Testis (tissue), 3 donors: ENCODE measurements around the gene MGAT5B. TPM values are rescaled to one million over a fixed set of nuclear protein-coding genes. Genes with fewer than 3 reads are reported as not detected.
"Not testable (repeated sequence)": the region's sequence is repeated elsewhere in the genome, so short reads cannot be mapped to it uniquely, and the experiment has no call there.

Experiments
- DNase-seq: peaks from one replicate; pipeline ENCODE4 v3.0.0-alpha.2; 2019
- H3K27ac ChIP-seq, 2 donors: fragments of 200-600 bp; sonication (generic); one replicate each; pipeline ENCODE4 v1.5.1; 2019
- H3K27me3 ChIP-seq: fragments of 200-600 bp; sonication (generic); one replicate; pipeline ENCODE4 v1.5.1; 2019
- H3K36me3 ChIP-seq: fragments of 200-600 bp; sonication (generic); one replicate; pipeline ENCODE4 v1.5.1; 2017; ENCODE audit warnings: low read depth; ENCODE audit errors: missing control alignments
- H3K4me1 ChIP-seq: fragments of 200-600 bp; sonication (generic); one replicate; pipeline ENCODE4 v1.5.1; 2019
- H3K4me3 ChIP-seq, 2 donors: fragments of 200-600 bp; sonication (generic); one replicate each; pipeline ENCODE4 v1.5.1; 2017 to 2019
- H3K9me3 ChIP-seq: fragments of 200-600 bp; sonication (generic); one replicate; pipeline ENCODE4 v1.5.1; 2017
- CTCF ChIP-seq, 3 experiments: fragments of 450-650 bp in 2 of 3; fragments of 200-600 bp in 1 of 3; sonication (generic) in 1 of 3; IDR thresholded peaks; one replicate each; pipeline ENCODE4 v1.5.1; 2016 to 2019; ENCODE audit warnings: antibody characterized with exemption in 3 of 3, mild to moderate bottlenecking in 2 of 3, moderate library complexity in 1 of 3
- POLR2A ChIP-seq: fragments of 450-650 bp; IDR thresholded peaks from one replicate; pipeline ENCODE4 v1.6.1; 2017; ENCODE audit warnings: antibody characterized with exemption, mild to moderate bottlenecking, moderate library complexity
- WGBS, 2 donors: methylation state at CpG; one replicate each; pipeline ENCODE4 v1.1.5; 2018; 5-methylcytosine and 5-hydroxymethylcytosine counted together
- intact Hi-C: fragments of 100-400 bp; cut with DNase I; formaldehyde crosslinking; loops from one replicate; pipeline ENCODE4 v1.15.1; 2023; ENCODE audit warnings: low total_unique reads
- polyA plus RNA-seq: library from polyadenylated mRNA; stranded (reverse); fragments of 350-450 nt; fragmentation: Illumina TruSeq; extraction: RNeasy Lipid Tissue Mini Kit (QIAGEN cat#74804); gene quantifications from one replicate; pipeline ENCODE4 v1.2.3, GENCODE V29; 2014; ENCODE audit warnings: low read depth, low replicate concordance; ENCODE audit not compliant: insufficient read depth
- total RNA-seq, 2 donors: library from RNA; depleted of rRNA; stranded (reverse); fragments of >200 nt; gene quantifications; one replicate each; pipeline ENCODE4 v1.2.3, GENCODE V29; 2016

MGAT5B gene
- total and polyA plus RNA-seq, 3 donors from 2014 or later, result 4.6 to 10.9 (median 9.0) TPM

GRCh38 chr17:76968707-76969597 lies 100.7 kb downstream of the MGAT5B start:
- Histone ChIP-seq H3K4me1 (peaks cover 9% of the 10 kb centered on the region), H3K27me3 (no peaks in the 10 kb centered on the region), H3K4me3 (peak overlapping the region; percentile 1 to 46), H3K9me3 (no peaks in the 10 kb centered on the region), H3K36me3 (no peaks in the 10 kb centered on the region), H3K27ac (no peak overlapping the region)
- intact Hi-C loops, result no loop called here
- DNase-seq, result peak; percentile 56
- WGBS, 2 donors, result 4 to 10% methylated on average over 7 to 44 of the region's 45 CpGs
- TF ChIP-seq CTCF (IDR thresholded peaks at IDR 0.05) (no peak), POLR2A (no peak)

- H3K4me3 ChIP-seq, result peak overlapping the region in 1 of 2 donors; percentile 46
Measured at GRCh38 chr17:76969598-76970172, 101.5 kb downstream of the MGAT5B start.

GRCh38 chr17:76970228-76970627 lies 102.0 kb downstream of the MGAT5B start:
- H3K36me3 ChIP-seq, intact Hi-C loops, H3K9me3 ChIP-seq, H3K4me1 ChIP-seq, H3K4me3 ChIP-seq, DNase-seq, H3K27ac ChIP-seq, H3K27me3 ChIP-seq: not testable (repeated sequence)
- WGBS, 2 donors, result 71 to 77% methylated on average over 5 of the region's 5 CpGs

More at GRCh38 chr17:76969598-76970172, 101.5 kb downstream of the MGAT5B start:
- H3K36me3 ChIP-seq, result no peaks in the 10 kb centered on the region
- H3K27ac ChIP-seq, result no peak overlapping the region
- no peak for DNase-seq
- no peaks in the 10 kb centered on the region for H3K27me3 ChIP-seq
- no peak for TF ChIP-seq POLR2A
- no peak for TF ChIP-seq CTCF (IDR thresholded peaks at IDR 0.05)
- intact Hi-C loops, result no loop called here
- WGBS, 2 donors, result 3 to 5% methylated on average over 6 to 13 of the region's 13 CpGs
- H3K9me3 ChIP-seq, result no peaks in the 10 kb centered on the region
- peaks cover 9% of the 10 kb centered on the region for H3K4me1 ChIP-seq

- H3K9me3 ChIP-seq, result no peaks in the 10 kb centered on the region
- TF ChIP-seq POLR2A, result no peak
- TF ChIP-seq CTCF (IDR thresholded peaks at IDR 0.05), result no peak
- 70 to 84% methylated on average over 6 of the region's 6 CpGs for WGBS, 2 donors
- DNase-seq, result no peak
- H3K4me1 ChIP-seq, result peaks cover 9% of the 10 kb centered on the region
- no peak overlapping the region for H3K4me3 ChIP-seq
- no peaks in the 10 kb centered on the region for H3K27me3 ChIP-seq
- H3K27ac ChIP-seq, result no peak overlapping the region
- intact Hi-C loops, result no loop called here
- no peaks in the 10 kb centered on the region for H3K36me3 ChIP-seq
Measured at GRCh38 chr17:76972046-76972641, 103.9 kb downstream of the MGAT5B start.

GRCh38 chr17:76973040-76973439 lies 104.8 kb downstream of the MGAT5B start:
- intact Hi-C loops, result no loop called here
- Histone ChIP-seq H3K27me3 (no peaks in the 10 kb centered on the region), H3K9me3 (no peaks in the 10 kb centered on the region), H3K27ac (no peak overlapping the region), H3K4me1 (peaks cover 9% of the 10 kb centered on the region), H3K36me3 (no peaks in the 10 kb centered on the region), H3K4me3 (no peak overlapping the region)
- TF ChIP-seq POLR2A (no peak), CTCF (IDR thresholded peaks at IDR 0.05) (no peak)
- 74 to 86% methylated on average over 4 to 8 of the region's 8 CpGs for WGBS, 2 donors
- no peak for DNase-seq
